SIG-M5 treated with dmso at 0.1 percent for 504 hours (cell line): ENCODE results near the gene GZF1.
"Not testable (repeated sequence)": the region's sequence is repeated elsewhere in the genome, so short reads cannot be mapped to it uniquely, and the experiment has no call there.

Experiments
- DNase-seq: peaks from one replicate; lab custom pipeline; 2025; ENCODE audit not compliant: unreplicated experiment; lab: John Stamatoyannopoulos, UW

The GZF1 gene

GRCh38 chr20:23344336-23344735, 17.6 kb upstream of the GZF1 start:
- DNase-seq: peak; percentile 22

- no peak for DNase-seq
These were observed 16.0 kb upstream of the GZF1 start for GRCh38 chr20:23346002-23346401.

- DNase-seq: peak; percentile 40
These were observed 14.2 kb upstream of the GZF1 start for GRCh38 chr20:23347791-23348190.

GRCh38 chr20:23348510-23348909, 13.5 kb upstream of the GZF1 start:
- not testable (repeated sequence) for DNase-seq

GRCh38 chr20:23349338-23350195, 12.4 kb upstream of the GZF1 start:
- peak; percentile 91 for DNase-seq

- peak; percentile 98 for DNase-seq
These were observed 11.6 kb upstream of the GZF1 start, which contains the start of gene NXT1 for GRCh38 chr20:23350196-23350903. NXT1 (plus strand) TSS chr20:23350791; CDS start chr20:23354042, 3,251 bp downstream.

- peak; percentile 66 for DNase-seq
These were observed 10.8 kb upstream of the GZF1 start for GRCh38 chr20:23350904-23351838.

GRCh38 chr20:23356203-23356602, 5.8 kb upstream of the GZF1 start:
- no peak for DNase-seq

- DNase-seq: peak; percentile 98
These were observed 4.0 kb upstream of the GZF1 start for GRCh38 chr20:23357767-23358562.

GRCh38 chr20:23358563-23358906, 3.4 kb upstream of the GZF1 start:
- DNase-seq: peak; percentile 45

- DNase-seq: no peak
These were observed 2.9 kb upstream of the GZF1 start for GRCh38 chr20:23358923-23359593.

GRCh38 chr20:23360531-23360930, 1.5 kb upstream of the GZF1 start:
- DNase-seq: no peak

GRCh38 chr20:23361119-23361475, 885 bp upstream of the GZF1 start:
- DNase-seq: peak; percentile 10

GRCh38 chr20:23362392-23363256, 642 bp downstream of the GZF1 start:
- peak; percentile 69 for DNase-seq

GRCh38 chr20:23363257-23363649, 1.3 kb downstream of the GZF1 start:
- no peak for DNase-seq

GRCh38 chr20:23365390-23366165, 3.6 kb downstream of the GZF1 start:
- DNase-seq: no peak

- DNase-seq: peak; percentile 37
These were observed 4.4 kb downstream of the GZF1 start for GRCh38 chr20:23366384-23366783.

- DNase-seq: no peak
These were observed 5.8 kb downstream of the GZF1 start for GRCh38 chr20:23367770-23368169.
